Left renal cortex interstitium (tissue), 4 donors: ENCODE results near the gene PRLH. TPM values are rescaled to one million over a fixed set of nuclear protein-coding genes. Genes with fewer than 3 reads are reported as not detected.
"Not testable (repeated sequence)": the region's sequence is repeated elsewhere in the genome, so short reads cannot be mapped to it uniquely, and the experiment has no call there.

Experiments used
- DNase-seq, 4 donors: peaks; one replicate each; pipeline ENCODE4 v3.0.0-alpha.2; 2013; ENCODE audit warnings: low read depth in 4 of 4, low spot score in 2 of 4, missing footprints in 1 of 4
- polyA plus RNA-seq, 4 donors: library from polyadenylated mRNA; unstranded; fragments of 120-200 nt; gene quantifications; one replicate each; pipeline ENCODE4 v1.2.1, GENCODE V29; 2013; ENCODE audit not compliant: insufficient read length in 4 of 4

PRLH gene
- polyA plus RNA-seq, 4 donors: not detected

- DNase-seq: no peak
These were observed 11.8 kb downstream of the PRLH start for GRCh38 chr2:237577956-237578870.

GRCh38 chr2:237581326-237581725 is 15.0 kb downstream of the PRLH start:
- no peak for DNase-seq

GRCh38 chr2:237581751-237582746 is 15.7 kb downstream of the PRLH start:
- no peak for DNase-seq

GRCh38 chr2:237583385-237584295 is 17.3 kb downstream of the PRLH start:
- no peak for DNase-seq

GRCh38 chr2:237585590-237586221 is 19.3 kb downstream of the PRLH start:
- DNase-seq: no peak

GRCh38 chr2:237588044-237588696 is 21.8 kb downstream of the PRLH start:
- DNase-seq: no peak

- no peak for DNase-seq
These were observed 24.1 kb downstream of the PRLH start, which contains the start of gene RAB17 for GRCh38 chr2:237590272-237591140. Gene RAB17 (minus strand): TSS chr2:237590734. CDS start chr2:237586154, 4,580 bp downstream.

- DNase-seq: no peak
These were observed 24.9 kb downstream of the PRLH start for GRCh38 chr2:237591141-237591881.

- no peak for DNase-seq
These were observed 26.1 kb downstream of the PRLH start for GRCh38 chr2:237592425-237592980.

GRCh38 chr2:237593036-237593435 is 26.7 kb downstream of the PRLH start:
- no peak for DNase-seq

- no peak for DNase-seq
These were observed 27.4 kb downstream of the PRLH start for GRCh38 chr2:237593596-237594320.

- no peak for DNase-seq
These were observed 28.1 kb downstream of the PRLH start for GRCh38 chr2:237594514-237594871.

GRCh38 chr2:237595829-237596519 is 29.6 kb downstream of the PRLH start:
- not testable (repeated sequence) for DNase-seq

GRCh38 chr2:237596520-237597195 is 30.3 kb downstream of the PRLH start:
- no peak for DNase-seq
